NCI-H1417 treated with DMSO at 0.1 percent for 48 hours (cell line): Measurements from ENCODE around the gene RARA.
"Not testable (repeated sequence)": the region's sequence is repeated elsewhere in the genome, so short reads cannot be mapped to it uniquely, and the experiment has no call there.

Source experiments
- DNase-seq: peaks from one replicate; lab custom pipeline; 2025; lab: John Stamatoyannopoulos, UW

The RARA gene

GRCh38 chr17:40376541-40376940 lies 67.6 kb downstream of the RARA start:
- DNase-seq: not testable (repeated sequence)

- DNase-seq: no peak
These were observed 68.9 kb downstream of the RARA start for GRCh38 chr17:40377832-40378231.

GRCh38 chr17:40378966-40379365 lies 70.0 kb downstream of the RARA start:
- no peak for DNase-seq

DNA sequence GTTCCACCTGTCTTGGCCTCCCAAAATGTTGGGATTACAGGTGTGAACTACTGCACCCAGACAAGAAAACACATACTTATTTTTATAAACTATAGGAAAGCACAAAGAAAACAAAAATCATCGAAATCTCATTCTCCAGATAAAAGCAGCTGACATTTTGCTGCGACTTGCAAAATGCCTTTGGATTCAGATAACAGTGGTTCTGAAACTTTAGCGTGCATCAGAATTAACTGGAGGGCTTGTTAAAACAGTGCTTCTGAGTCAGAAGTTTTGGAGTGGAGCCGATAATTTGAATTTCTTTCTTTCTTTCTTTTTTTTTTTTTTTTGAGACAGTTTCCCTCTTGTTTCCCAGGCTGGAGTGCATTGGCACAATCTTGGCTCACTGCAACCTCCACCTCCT lies 73.3 kb downstream of the RARA start:
- DNase-seq: no peak

GRCh38 chr17:40386555-40386954 lies 77.6 kb downstream of the RARA start:
- not testable (repeated sequence) for DNase-seq

- no peak for DNase-seq
These were observed 90.2 kb downstream of the RARA start for GRCh38 chr17:40399185-40399584.

DNA sequence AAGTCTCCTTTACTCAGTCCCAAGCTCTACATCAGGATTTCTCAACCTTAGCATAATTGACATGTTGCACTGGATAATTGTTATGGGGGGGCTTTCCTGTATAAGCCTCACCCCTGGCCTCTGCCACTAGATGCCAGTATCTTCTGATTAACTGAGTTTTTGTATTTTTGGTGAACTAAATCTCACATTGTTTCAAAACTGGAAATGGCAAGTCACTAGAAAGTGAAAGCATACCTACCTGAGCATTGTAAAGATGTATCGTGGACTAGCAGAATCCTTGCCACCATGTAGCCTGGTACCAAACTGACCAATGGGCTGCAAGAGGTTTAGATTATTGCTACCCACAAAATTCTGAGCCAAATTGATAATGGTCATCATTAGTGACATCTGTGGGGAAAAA lies 93.7 kb downstream of the RARA start:
- no peak for DNase-seq

- no peak for DNase-seq
These were observed 95.0 kb downstream of the RARA start for GRCh38 chr17:40404003-40404402.
